ENCODE data around the gene GTSE1. TPM values are rescaled to one million over a fixed set of nuclear protein-coding genes. Genes with fewer than 3 reads are reported as not detected.

The GTSE1 gene
- total and polyA plus RNA-seq, 2 of the 13 experiments (the other 11 are each of a cell fraction or from before 2014, with no cell fraction given) = 10.7 to 13.5 TPM

DNA sequence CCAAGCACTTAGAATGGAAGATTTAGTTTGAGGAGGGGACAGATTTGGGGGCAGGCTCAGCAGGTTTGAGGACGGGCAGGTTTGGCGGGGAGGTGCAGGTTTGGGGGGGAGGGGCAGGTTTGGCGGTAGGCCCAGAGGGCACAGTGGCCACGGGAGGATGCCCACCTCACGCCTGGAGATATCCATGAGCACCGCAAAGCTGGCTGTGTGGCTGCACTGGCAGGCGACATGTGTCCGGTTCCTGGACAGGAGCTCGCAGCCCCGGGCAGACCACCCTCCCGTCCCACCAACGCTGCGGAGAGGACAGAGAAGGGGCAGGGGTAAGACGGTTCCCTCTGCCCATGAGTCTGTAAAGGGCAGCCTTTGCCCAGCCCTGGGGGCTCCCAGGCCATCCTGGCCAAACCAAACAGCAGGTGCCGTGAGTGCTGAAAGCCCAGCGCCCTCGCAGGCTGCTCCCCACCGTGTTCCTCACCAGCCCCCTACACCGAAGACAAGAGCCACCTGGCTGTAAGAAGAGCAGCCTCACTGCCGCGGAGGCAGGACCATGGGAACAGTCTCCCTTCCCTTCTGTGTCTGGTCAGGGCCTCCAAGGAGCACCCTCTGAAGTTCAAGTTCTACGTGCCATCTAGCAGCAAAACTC lies 81.9 kb downstream of the GTSE1 start:
- in situ Hi-C loops (cut with HindIII; ENCODE audit: extremely low pct_ligation_motif_present, low pct_unique_long_range_greater_than_20kb) = no loop called here
- H3K36me3 ChIP-seq (replicated peaks in 1 of 2; ENCODE audit: control insufficient read depth in 1 of 2, insufficient read depth in 2 of 2, low read length in 2 of 2) = no peaks in the 10 kb centered on the region
- no peak for TF ChIP-seq ZNF772 (CRISPR knock-in tag; IDR thresholded peaks at IDR 0.05)
- peak; percentile 42; the same call in 1 of the 2 replicates for TF ChIP-seq MTF2 (CRISPR knock-in tag; IDR thresholded peaks at IDR 0.05; ENCODE audit: borderline replicate concordance)
- TF ChIP-seq MYC (CRISPR knock-in tag; IDR thresholded peaks at IDR 0.05; ENCODE audit: borderline replicate concordance) = peak; percentile 27; the same call in 1 of the 2 replicates
- no peak for TF ChIP-seq ZNF530 (CRISPR knock-in tag; IDR thresholded peaks at IDR 0.05; ENCODE audit: low read depth)
- 0 out of 2 replicates have a peak, but pooled peaks have one; percentile 9 for TF ChIP-seq ERF (CRISPR knock-in tag; IDR thresholded peaks at IDR 0.05)
- TF ChIP-seq RBFOX2 (IDR thresholded peaks at IDR 0.05; ENCODE audit: low read depth, low read length) = peak; percentile 41
- peak; percentile 23 for TF ChIP-seq RBM39 (IDR thresholded peaks at IDR 0.05; ENCODE audit: low read depth, low read length, poor library complexity, severe bottlenecking)
- TF ChIP-seq, protein P1, sequence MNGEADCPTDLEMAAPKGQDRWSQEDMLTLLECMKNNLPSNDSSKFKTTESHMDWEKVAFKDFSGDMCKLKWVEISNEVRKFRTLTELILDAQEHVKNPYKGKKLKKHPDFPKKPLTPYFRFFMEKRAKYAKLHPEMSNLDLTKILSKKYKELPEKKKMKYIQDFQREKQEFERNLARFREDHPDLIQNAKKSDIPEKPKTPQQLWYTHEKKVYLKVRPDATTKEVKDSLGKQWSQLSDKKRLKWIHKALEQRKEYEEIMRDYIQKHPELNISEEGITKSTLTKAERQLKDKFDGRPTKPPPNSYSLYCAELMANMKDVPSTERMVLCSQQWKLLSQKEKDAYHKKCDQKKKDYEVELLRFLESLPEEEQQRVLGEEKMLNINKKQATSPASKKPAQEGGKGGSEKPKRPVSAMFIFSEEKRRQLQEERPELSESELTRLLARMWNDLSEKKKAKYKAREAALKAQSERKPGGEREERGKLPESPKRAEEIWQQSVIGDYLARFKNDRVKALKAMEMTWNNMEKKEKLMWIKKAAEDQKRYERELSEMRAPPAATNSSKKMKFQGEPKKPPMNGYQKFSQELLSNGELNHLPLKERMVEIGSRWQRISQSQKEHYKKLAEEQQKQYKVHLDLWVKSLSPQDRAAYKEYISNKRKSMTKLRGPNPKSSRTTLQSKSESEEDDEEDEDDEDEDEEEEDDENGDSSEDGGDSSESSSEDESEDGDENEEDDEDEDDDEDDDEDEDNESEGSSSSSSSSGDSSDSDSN (CRISPR knock-in tag; IDR thresholded peaks at IDR 0.05) = peak; percentile 2; the same call in 1 of the 2 replicates
- peak; percentile 92; the same call in 1 of the 2 replicates for TF ChIP-seq HNRNPL (IDR thresholded peaks at IDR 0.05; ENCODE audit: low read depth, low read length)
- TF ChIP-seq HOXA3 (CRISPR knock-in tag; IDR thresholded peaks at IDR 0.05) = peak; percentile 13; the same call in 1 of the 2 replicates
- TF ChIP-seq ZBTB20 (CRISPR knock-in tag; IDR thresholded peaks at IDR 0.05; ENCODE audit: borderline replicate concordance, low read depth) = peak; percentile 53; the same call in 1 of the 2 replicates
- TF ChIP-seq SATB2 (CRISPR knock-in tag; IDR thresholded peaks at IDR 0.05) = no peak
- peak; percentile 1; the same call in 1 of the 2 replicates for TF ChIP-seq SP4 (CRISPR knock-in tag; IDR thresholded peaks at IDR 0.05)
- TF ChIP-seq, protein P2, sequence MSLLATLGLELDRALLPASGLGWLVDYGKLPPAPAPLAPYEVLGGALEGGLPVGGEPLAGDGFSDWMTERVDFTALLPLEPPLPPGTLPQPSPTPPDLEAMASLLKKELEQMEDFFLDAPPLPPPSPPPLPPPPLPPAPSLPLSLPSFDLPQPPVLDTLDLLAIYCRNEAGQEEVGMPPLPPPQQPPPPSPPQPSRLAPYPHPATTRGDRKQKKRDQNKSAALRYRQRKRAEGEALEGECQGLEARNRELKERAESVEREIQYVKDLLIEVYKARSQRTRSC (CRISPR knock-in tag; IDR thresholded peaks at IDR 0.05; ENCODE audit: low read depth) = no peak
- 0 out of 2 replicates have a peak, but pooled peaks have one; percentile 52 for TF ChIP-seq PCBP1 (IDR thresholded peaks at IDR 0.05; ENCODE audit: borderline replicate concordance, low read depth, low read length)
- TF ChIP-seq, protein P3, sequence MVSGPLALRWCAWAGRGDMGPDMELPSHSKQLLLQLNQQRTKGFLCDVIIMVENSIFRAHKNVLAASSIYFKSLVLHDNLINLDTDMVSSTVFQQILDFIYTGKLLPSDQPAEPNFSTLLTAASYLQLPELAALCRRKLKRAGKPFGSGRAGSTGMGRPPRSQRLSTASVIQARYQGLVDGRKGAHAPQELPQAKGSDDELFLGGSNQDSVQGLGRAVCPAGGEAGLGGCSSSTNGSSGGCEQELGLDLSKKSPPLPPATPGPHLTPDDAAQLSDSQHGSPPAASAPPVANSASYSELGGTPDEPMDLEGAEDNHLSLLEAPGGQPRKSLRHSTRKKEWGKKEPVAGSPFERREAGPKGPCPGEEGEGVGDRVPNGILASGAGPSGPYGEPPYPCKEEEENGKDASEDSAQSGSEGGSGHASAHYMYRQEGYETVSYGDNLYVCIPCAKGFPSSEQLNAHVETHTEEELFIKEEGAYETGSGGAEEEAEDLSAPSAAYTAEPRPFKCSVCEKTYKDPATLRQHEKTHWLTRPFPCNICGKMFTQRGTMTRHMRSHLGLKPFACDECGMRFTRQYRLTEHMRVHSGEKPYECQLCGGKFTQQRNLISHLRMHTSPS (CRISPR knock-in tag; IDR thresholded peaks at IDR 0.05; ENCODE audit: low read depth) = 0 out of 2 replicates have a peak, but pooled peaks have one; percentile 41
- peak; percentile 26 for TF ChIP-seq HNRNPLL (IDR thresholded peaks at IDR 0.05; ENCODE audit: low read depth, low read length, poor library complexity, severe bottlenecking)
- 0 out of 2 replicates have a peak, but pooled peaks have one; percentile 34 for TF ChIP-seq ZFY (CRISPR knock-in tag; IDR thresholded peaks at IDR 0.05)

More for the DNA sequence above, 81.9 kb downstream of the GTSE1 start:
- H3K27me3 ChIP-seq (ENCODE audit: control insufficient read depth in 1 of 2, insufficient read depth in 2 of 2, low read length in 2 of 2) = no peaks in the 10 kb centered on the region; a peak in 1 of 5 replicates
- no peak overlapping the region for H2AFZ ChIP-seq (ENCODE audit: low read length)
- FAIRE-seq = peak; percentile 8
- H3K4me1 ChIP-seq (ENCODE audit: insufficient read depth, low read length) = peaks cover 58% of the 10 kb centered on the region
- peak overlapping the region; percentile 80 for H3K9ac ChIP-seq (ENCODE audit: insufficient read depth, low read depth, low read length)
- POLR2A ChIA-PET = interaction anchor here (1.0 to 2.6 kb wide), 12 partner anchors 8 to 197 kb away, joined by 3 to 33 read pairs (median 6); partner anchors contain the start of genes TRMU and TTC38
- TSS peak; percentile 90 for BruUV-seq (replicated peaks)
- intact Hi-C loops (cut with micrococcal nuclease; ENCODE audit: unreplicated experiment) = loop anchor here (5.0 kb wide), 1 partner anchor 64 kb away; no protein-coding TSS in a partner anchor
- 0 out of 2 replicates have a peak, but pooled peaks cover 5% of the 10 kb centered on the region for H3K9me3 ChIP-seq (ENCODE audit: low read length)
- 0% methylated on average over 3 of the region's 22 CpGs for WGBS (ENCODE audit: low lambda C conversion rate)
- H3K27ac ChIP-seq (ENCODE audit: extremely low read length, insufficient read depth, low read length) = peak overlapping the region; percentile 93
- DNase-seq (ENCODE audit: low spot score) = peak; percentile 16
- ATAC-seq = peak; percentile 16
- CTCF ChIA-PET (ENCODE audit: low intra/inter-chr PET ratio, low total read pairs) = no interaction called here
- peak overlapping the region; percentile 54 to 78 (median 57) for H3K4me3 ChIP-seq (replicated peaks in 1 of 3; ENCODE audit: insufficient read depth in 1 of 3, low read depth in 2 of 3, low read length in 3 of 3)
- H3K79me2 ChIP-seq (ENCODE audit: insufficient read depth, low read length) = no peaks in the 10 kb centered on the region
- peak overlapping the region; percentile 97 for H3K4me2 ChIP-seq (ENCODE audit: low read depth, low read length)
- no peaks in the 10 kb centered on the region for H4K20me1 ChIP-seq (ENCODE audit: insufficient read depth, low read length)

All from HepG2 (cell line).